GM23338 (cell line): ENCODE data around the gene USP38. TPM values are rescaled to one million over a fixed set of nuclear protein-coding genes. Genes with fewer than 3 reads are reported as not detected.

Experiments used
- ATAC-seq: fragments of 200-7000 bp; cut with Tn5 transposase; 3 replicates; pipeline ENCODE4 v1.9.1; 2020
- DNase-seq: peaks from one replicate; pipeline ENCODE4 v3.0.0-alpha.2; 2015; ENCODE audit warnings: low spot score
- H2AFZ ChIP-seq: fragments of 200-600 bp; sonication (generic); 2 replicates; pipeline ENCODE4 v1.8.0; 2016; ENCODE audit warnings: antibody characterized with exemption, mild to moderate bottlenecking, moderate library complexity
- H3F3A ChIP-seq: fragments of 200-600 bp; sonication (generic); replicated peaks from 2 replicates; pipeline ENCODE4 v1.8.0; 2017; ENCODE audit warnings: antibody characterized with exemption, mixed run types, low read depth
- H3K27ac ChIP-seq: fragments of 200-600 bp; sonication (generic); 2 replicates; pipeline ENCODE4 v1.6.1; 2016; ENCODE audit warnings: low read depth
- H3K27me3 ChIP-seq: fragments of 200-600 bp; sonication (generic); 2 replicates; pipeline ENCODE4 v1.8.0; 2016; ENCODE audit warnings: mild to moderate bottlenecking, mixed run types, moderate library complexity; ENCODE audit not compliant: insufficient read depth
- H3K36me3 ChIP-seq: fragments of 200-600 bp; sonication (generic); 2 replicates; pipeline ENCODE4 v1.8.0; 2016; ENCODE audit warnings: mild to moderate bottlenecking; ENCODE audit not compliant: insufficient read depth
- H3K4me1 ChIP-seq: fragments of 200-600 bp; sonication (generic); 2 replicates; pipeline ENCODE4 v1.8.0; 2016; ENCODE audit warnings: mild to moderate bottlenecking, moderate library complexity; ENCODE audit not compliant: insufficient read depth
- H3K4me2 ChIP-seq: fragments of 200-600 bp; sonication (generic); 2 replicates; pipeline ENCODE4 v1.7.1; 2017; ENCODE audit warnings: mixed run types
- H3K4me3 ChIP-seq: fragments of 200-600 bp; sonication (generic); 2 replicates; pipeline ENCODE4 v1.6.1; 2016; ENCODE audit warnings: mixed run types
- H3K79me2 ChIP-seq: fragments of 200-600 bp; sonication (generic); replicated peaks from 2 replicates; pipeline ENCODE4 v1.8.0; 2017; ENCODE audit warnings: mild to moderate bottlenecking; ENCODE audit not compliant: insufficient read depth
- H3K9me2 ChIP-seq: fragments of 200-600 bp; sonication (generic); 2 replicates; pipeline ENCODE4 v1.8.0; 2017; ENCODE audit not compliant: insufficient read depth
- H4K20me1 ChIP-seq: fragments of 200-600 bp; sonication (generic); replicated peaks from 2 replicates; pipeline ENCODE4 v1.8.0; 2017; ENCODE audit warnings: mild to moderate bottlenecking; ENCODE audit not compliant: insufficient read depth
- H3K27ac Mint-ChIP-seq: 2 replicates; pipeline ENCODE4 v1.8.0; 2020; ENCODE audit warnings: inconsistent platforms, mild to moderate bottlenecking, moderate library complexity, mixed read lengths
- H3K27me3 Mint-ChIP-seq: 3 replicates; pipeline ENCODE4 v1.8.0; 2022; ENCODE audit warnings: low read depth, mild to moderate bottlenecking, moderate library complexity, mixed read lengths, inconsistent platforms; ENCODE audit not compliant: insufficient read depth, poor library complexity
- H3K36me3 Mint-ChIP-seq: 3 replicates; pipeline ENCODE4 v1.8.0; 2021; ENCODE audit warnings: low read depth, mild to moderate bottlenecking, inconsistent platforms, moderate library complexity, mixed read lengths
- H3K4me1 Mint-ChIP-seq: 3 replicates; pipeline ENCODE4 v1.8.0; 2020; ENCODE audit warnings: mild to moderate bottlenecking, inconsistent platforms, mixed read lengths
- H3K4me3 Mint-ChIP-seq: 3 replicates; pipeline ENCODE4 v1.8.0; 2021; ENCODE audit warnings: moderate library complexity, mild to moderate bottlenecking, inconsistent platforms, mixed read lengths
- H3K9me3 Mint-ChIP-seq: 3 replicates; pipeline ENCODE4 v1.8.0; 2020; ENCODE audit warnings: moderate library complexity, mild to moderate bottlenecking, inconsistent platforms, mixed read lengths
- EZH2 ChIP-seq: fragments of 200-600 bp; sonication (generic); IDR thresholded peaks from one replicate; pipeline ENCODE4 v1.8.0; 2017; ENCODE audit warnings: antibody characterized with exemption, mild to moderate bottlenecking, low read depth; ENCODE audit not compliant: unreplicated experiment
- EZH2phosphoT487 ChIP-seq: fragments of 200-600 bp; sonication (generic); IDR thresholded peaks from one replicate; pipeline ENCODE4 v1.8.1; 2018; ENCODE audit warnings: antibody characterized with exemption; ENCODE audit not compliant: unreplicated experiment
- JUNB ChIP-seq: IDR thresholded peaks from one replicate; pipeline ENCODE4 v1.6.1; 2016; ENCODE audit warnings: antibody characterized with exemption; ENCODE audit not compliant: unreplicated experiment
- NANOG ChIP-seq: IDR thresholded peaks from 2 replicates; pipeline ENCODE4 v1.6.1; 2016; ENCODE audit warnings: antibody characterized with exemption, borderline replicate concordance
- POLR2AphosphoS5 ChIP-seq: IDR thresholded peaks from 2 replicates; pipeline ENCODE4 v1.6.1; 2016; ENCODE audit warnings: antibody characterized with exemption, low read depth
- REST ChIP-seq: IDR thresholded peaks from one replicate; pipeline ENCODE4 v1.6.1; 2018; ENCODE audit warnings: antibody characterized with exemption; ENCODE audit not compliant: unreplicated experiment
- ZNF114 ChIP-seq: fragments of 250-450 bp; sonication (Bioruptor Pico); IDR thresholded peaks from 2 replicates; pipeline ENCODE4 v1.5.0; 2020; ENCODE audit warnings: mild to moderate bottlenecking, moderate library complexity
- ZNF331 ChIP-seq: fragments of 250-450 bp; sonication (Bioruptor Pico); IDR thresholded peaks from 2 replicates; pipeline ENCODE4 v1.5.0; 2020; ENCODE audit warnings: low read depth, mild to moderate bottlenecking, moderate library complexity
- polyA plus RNA-seq: library from polyadenylated mRNA; unstranded; fragments of >200 nt; fragmentation: Nextera tagmentation; extraction: Ambion mirVana; gene quantifications from 2 replicates; pipeline ENCODE4 v1.2.1, GENCODE V29; 2016
- total RNA-seq: library from RNA; depleted of rRNA; stranded (reverse); fragments of >200 nt; shearing (Covaris generic); gene quantifications from 2 replicates; pipeline ENCODE4 v1.2.3, GENCODE V29; 2014
- TF ChIP-seq, protein P1 (sequence below), 2 experiments: fragments of 200-600 bp in 1 of 2; sonication (generic) in 1 of 2; conservative IDR thresholded peaks; 2 replicates each; pipeline versions ENCODE4 v1.5.1 to v1.6.1; 2016 to 2017; ENCODE audit warnings: antibody characterized with exemption in 2 of 2, low read depth in 2 of 2, mild to moderate bottlenecking in 2 of 2, moderate library complexity in 1 of 2
- TF ChIP-seq, protein P2 (sequence below): IDR thresholded peaks from 2 replicates; pipeline ENCODE4 v1.6.1; 2016; ENCODE audit warnings: antibody characterized with exemption

USP38 gene
- total and polyA plus RNA-seq, 2 experiments from 2014 or later = 3.7 to 16.5 TPM

GRCh38 chr4:143246977-143247376 is 62.3 kb downstream of the USP38 start:
- Histone ChIP-seq H3K9me2 (no peaks in the 10 kb centered on the region; the same call in 1 of the 2 replicates), H3K4me3 (no peak overlapping the region), H3K27ac (no peak overlapping the region), H3K4me1 (peaks cover 8% of the 10 kb centered on the region), H3F3A (no peaks in the 10 kb centered on the region), H3K4me2 (no peak overlapping the region), H3K27me3 (no peaks in the 10 kb centered on the region), H3K36me3 (peaks cover 4% of the 10 kb centered on the region; the same call in 1 of the 2 replicates), H2AFZ (no peak overlapping the region), H4K20me1 (no peaks in the 10 kb centered on the region), H3K79me2 (no peaks in the 10 kb centered on the region)
- Mint-ChIP-seq H3K27ac (no peak overlapping the region), H3K36me3 (peaks cover 6% of the 10 kb centered on the region; the same call in 2 of the 3 replicates), H3K4me3 (no peak overlapping the region), H3K4me1 (peaks cover 13% of the 10 kb centered on the region), H3K9me3 (peaks cover 13% of the 10 kb centered on the region), H3K27me3 (peaks cover 2% of the 10 kb centered on the region)
- TF ChIP-seq EZH2phosphoT487 (no peak), ZNF114 (CRISPR knock-in tag) (no peak), POLR2AphosphoS5 (no peak), NANOG (no peak)
- TF ChIP-seq, protein P1, sequence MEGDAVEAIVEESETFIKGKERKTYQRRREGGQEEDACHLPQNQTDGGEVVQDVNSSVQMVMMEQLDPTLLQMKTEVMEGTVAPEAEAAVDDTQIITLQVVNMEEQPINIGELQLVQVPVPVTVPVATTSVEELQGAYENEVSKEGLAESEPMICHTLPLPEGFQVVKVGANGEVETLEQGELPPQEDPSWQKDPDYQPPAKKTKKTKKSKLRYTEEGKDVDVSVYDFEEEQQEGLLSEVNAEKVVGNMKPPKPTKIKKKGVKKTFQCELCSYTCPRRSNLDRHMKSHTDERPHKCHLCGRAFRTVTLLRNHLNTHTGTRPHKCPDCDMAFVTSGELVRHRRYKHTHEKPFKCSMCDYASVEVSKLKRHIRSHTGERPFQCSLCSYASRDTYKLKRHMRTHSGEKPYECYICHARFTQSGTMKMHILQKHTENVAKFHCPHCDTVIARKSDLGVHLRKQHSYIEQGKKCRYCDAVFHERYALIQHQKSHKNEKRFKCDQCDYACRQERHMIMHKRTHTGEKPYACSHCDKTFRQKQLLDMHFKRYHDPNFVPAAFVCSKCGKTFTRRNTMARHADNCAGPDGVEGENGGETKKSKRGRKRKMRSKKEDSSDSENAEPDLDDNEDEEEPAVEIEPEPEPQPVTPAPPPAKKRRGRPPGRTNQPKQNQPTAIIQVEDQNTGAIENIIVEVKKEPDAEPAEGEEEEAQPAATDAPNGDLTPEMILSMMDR (conservative IDR thresholded peaks at IDR 0.05; ENCODE audit: low read depth in 2 of 2) = no peak
- ATAC-seq (no peak), DNase-seq (no peak)

DNA sequence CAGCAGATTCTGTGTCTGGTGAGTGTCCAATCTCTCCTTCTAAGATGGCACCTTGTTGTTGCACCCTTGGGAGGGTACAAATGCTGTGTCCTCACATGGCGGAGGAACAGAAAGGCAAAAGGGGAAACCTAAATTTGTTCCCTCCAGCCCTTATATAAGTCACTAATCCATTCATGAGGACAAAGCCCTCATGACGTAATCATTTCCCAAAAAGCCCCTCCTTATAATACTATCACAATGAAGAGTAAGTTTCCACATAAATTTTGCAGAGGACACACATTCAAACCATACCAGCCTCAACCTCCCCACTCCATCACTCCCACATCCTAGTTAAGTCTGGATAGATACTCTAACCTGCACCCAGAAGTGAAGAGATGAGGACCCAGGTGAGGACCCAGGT is 63.1 kb downstream of the USP38 start:
- no peaks in the 10 kb centered on the region for H3K79me2 ChIP-seq
- no peak overlapping the region for H3K4me3 Mint-ChIP-seq
- TF ChIP-seq EZH2 = no peak
- TF ChIP-seq ZNF331 (CRISPR knock-in tag) = no peak
- no peak for TF ChIP-seq REST
- TF ChIP-seq, protein P2, sequence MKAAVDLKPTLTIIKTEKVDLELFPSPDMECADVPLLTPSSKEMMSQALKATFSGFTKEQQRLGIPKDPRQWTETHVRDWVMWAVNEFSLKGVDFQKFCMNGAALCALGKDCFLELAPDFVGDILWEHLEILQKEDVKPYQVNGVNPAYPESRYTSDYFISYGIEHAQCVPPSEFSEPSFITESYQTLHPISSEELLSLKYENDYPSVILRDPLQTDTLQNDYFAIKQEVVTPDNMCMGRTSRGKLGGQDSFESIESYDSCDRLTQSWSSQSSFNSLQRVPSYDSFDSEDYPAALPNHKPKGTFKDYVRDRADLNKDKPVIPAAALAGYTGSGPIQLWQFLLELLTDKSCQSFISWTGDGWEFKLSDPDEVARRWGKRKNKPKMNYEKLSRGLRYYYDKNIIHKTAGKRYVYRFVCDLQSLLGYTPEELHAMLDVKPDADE = no peak
- no peak for TF ChIP-seq ZNF114 (CRISPR knock-in tag)
- no peak for TF ChIP-seq NANOG
- TF ChIP-seq JUNB = no peak

More for the DNA sequence above, 63.1 kb downstream of the USP38 start:
- DNase-seq (no peak), ATAC-seq (no peak)
- Mint-ChIP-seq H3K27me3 (peaks cover 2% of the 10 kb centered on the region), H3K36me3 (no peaks in the 10 kb centered on the region; the same call in 2 of the 3 replicates), H3K9me3 (peaks cover 4% of the 10 kb centered on the region; the same call in 2 of the 3 replicates), H3K27ac (no peak overlapping the region), H3K4me1 (peaks cover 13% of the 10 kb centered on the region)
- H3K27me3 ChIP-seq = no peaks in the 10 kb centered on the region
- peaks cover 8% of the 10 kb centered on the region for H3K4me1 ChIP-seq
- no peak overlapping the region for H3K4me2 ChIP-seq
- no peaks in the 10 kb centered on the region; the same call in 1 of the 2 replicates for H3K9me2 ChIP-seq
- H3K4me3 ChIP-seq = no peak overlapping the region
- H3F3A ChIP-seq = no peaks in the 10 kb centered on the region
- H2AFZ ChIP-seq = no peak overlapping the region
- H3K27ac ChIP-seq = no peak overlapping the region
- no peaks in the 10 kb centered on the region for H3K36me3 ChIP-seq
- H4K20me1 ChIP-seq = no peaks in the 10 kb centered on the region
